Kidney (tissue), 14 donors: ENCODE measurements around the gene XIST. TPM values are rescaled to one million over a fixed set of nuclear protein-coding genes. Genes with fewer than 3 reads are reported as not detected.

ENCODE experiments used
- DNase-seq, 5 donors: peaks; one replicate each; pipeline ENCODE4 v3.0.0-alpha.2; 2013 to 2020
- FAIRE-seq: peaks from 2 replicates; lab custom pipeline; 2012; peaks lifted over from hg19 to GRCh38; lab: Jason Lieb, UNC
- H3K27ac ChIP-seq, 2 donors: one replicate each; pipeline ENCODE4 v1.7.0; 2013; ENCODE audit warnings: low read depth in 2 of 2, low read length in 2 of 2, inconsistent platforms in 1 of 2
- H3K27me3 ChIP-seq: one replicate; pipeline ENCODE4 v1.7.1; 2013; ENCODE audit warnings: low read length, inconsistent platforms; ENCODE audit not compliant: control insufficient read depth, insufficient read depth
- H3K36me3 ChIP-seq, 3 donors: one replicate each; pipeline versions ENCODE4 v1.7.0 to v1.7.1; 2013; ENCODE audit warnings: low read length in 3 of 3, control low read depth in 1 of 3, inconsistent platforms in 1 of 3; ENCODE audit not compliant: insufficient read depth in 3 of 3, control insufficient read depth in 2 of 3
- H3K4me1 ChIP-seq, 3 donors: one replicate each; pipeline versions ENCODE4 v1.7.0 to v1.7.1; 2013; ENCODE audit warnings: low read length in 3 of 3, inconsistent platforms in 1 of 3, low read depth in 1 of 3; ENCODE audit not compliant: control insufficient read depth in 2 of 3, insufficient read depth in 2 of 3
- H3K4me3 ChIP-seq, 3 donors: one replicate each; pipeline versions ENCODE4 v1.7.0 to v1.8.1; 2013; ENCODE audit warnings: low read length in 3 of 3, control low read depth in 1 of 3, inconsistent platforms in 1 of 3
- H3K9ac ChIP-seq, 3 donors: one replicate each; pipeline versions ENCODE4 v1.7.0 to v1.7.1; 2013; ENCODE audit warnings: low read length in 3 of 3, control low read depth in 1 of 3, inconsistent platforms in 1 of 3
- H3K9me3 ChIP-seq, 3 donors: one replicate each; pipeline versions ENCODE4 v1.7.0 to v1.7.1; 2013; ENCODE audit warnings: low read length in 3 of 3, control low read depth in 1 of 3, inconsistent platforms in 1 of 3; ENCODE audit not compliant: control insufficient read depth in 2 of 3, insufficient read depth in 1 of 3
- intact Hi-C: fragments of 100-400 bp; cut with DNase I; formaldehyde crosslinking; loops from one replicate; pipeline ENCODE4 v1.11.1; 2022
- polyA plus RNA-seq: library from polyadenylated mRNA; stranded (reverse); fragments of 350-450 nt; fragmentation: Illumina TruSeq; extraction: RNeasy Lipid Tissue Mini Kit (QIAGEN cat#74804); gene quantifications from one replicate; pipeline ENCODE4 v1.2.3, GENCODE V29; 2014; ENCODE audit warnings: low read depth, low replicate concordance; ENCODE audit not compliant: insufficient read depth
- total RNA-seq: library from RNA; stranded (reverse); fragmentation: NEBNext Ultra II Directional; extraction: Animal tissue kit (Norgen Biotek cat#: 25700); gene quantifications from one replicate; pipeline ENCODE4 v1.2.1, GENCODE V29; 2021
- TF ChIP-seq, protein P1 (sequence below): IDR thresholded peaks from 3 replicates; pipeline ENCODE4 v1.5.1; 2012; ENCODE audit warnings: mild to moderate bottlenecking, moderate library complexity, borderline replicate concordance; ENCODE audit not compliant: insufficient read depth; ENCODE audit errors: extremely low read depth
- donor health status: control.
- donor health status: control.
- donor health status: control.
- donor health status: control.
- donor health status: control.
- donor health status: DM: yes; HTN: yes; CAD: no.
- donor health status: Normal renal cell carcinoma (clear cell type).

Gene XIST
- total and polyA plus RNA-seq, 2 donors from 2014 or later: 343 TPM; not detected in 1

DNA sequence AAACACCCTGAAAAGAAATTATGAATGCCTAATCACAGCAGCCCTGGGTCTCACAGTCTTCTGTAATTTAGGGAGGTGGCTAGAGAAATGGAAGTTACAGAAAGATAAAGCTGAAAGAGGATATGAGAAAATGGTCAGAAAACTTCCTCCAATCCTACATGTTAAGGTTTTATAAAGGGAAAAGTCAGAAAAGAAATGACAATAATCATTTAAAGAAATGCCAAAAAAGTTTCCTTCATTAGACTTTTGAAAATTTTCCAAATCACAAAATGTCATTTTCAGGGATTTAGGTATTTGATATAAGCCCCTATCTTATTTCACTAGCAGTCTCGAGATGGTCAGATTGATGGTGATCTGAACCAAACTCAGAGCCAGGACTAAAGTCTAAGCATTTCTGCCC lies 13.4 kb downstream of the XIST start:
- Histone ChIP-seq H3K27ac (no peak overlapping the region), H3K36me3 (no peaks in the 10 kb centered on the region), H3K4me1 (no peaks in the 10 kb centered on the region), H3K9ac (no peak overlapping the region), H3K27me3 (no peaks in the 10 kb centered on the region), H3K4me3 (no peak overlapping the region), H3K9me3 (no peaks in the 10 kb centered on the region)
- intact Hi-C loops: no loop called here
- DNase-seq (no peak), FAIRE-seq (no peak)
- TF ChIP-seq, protein P1, sequence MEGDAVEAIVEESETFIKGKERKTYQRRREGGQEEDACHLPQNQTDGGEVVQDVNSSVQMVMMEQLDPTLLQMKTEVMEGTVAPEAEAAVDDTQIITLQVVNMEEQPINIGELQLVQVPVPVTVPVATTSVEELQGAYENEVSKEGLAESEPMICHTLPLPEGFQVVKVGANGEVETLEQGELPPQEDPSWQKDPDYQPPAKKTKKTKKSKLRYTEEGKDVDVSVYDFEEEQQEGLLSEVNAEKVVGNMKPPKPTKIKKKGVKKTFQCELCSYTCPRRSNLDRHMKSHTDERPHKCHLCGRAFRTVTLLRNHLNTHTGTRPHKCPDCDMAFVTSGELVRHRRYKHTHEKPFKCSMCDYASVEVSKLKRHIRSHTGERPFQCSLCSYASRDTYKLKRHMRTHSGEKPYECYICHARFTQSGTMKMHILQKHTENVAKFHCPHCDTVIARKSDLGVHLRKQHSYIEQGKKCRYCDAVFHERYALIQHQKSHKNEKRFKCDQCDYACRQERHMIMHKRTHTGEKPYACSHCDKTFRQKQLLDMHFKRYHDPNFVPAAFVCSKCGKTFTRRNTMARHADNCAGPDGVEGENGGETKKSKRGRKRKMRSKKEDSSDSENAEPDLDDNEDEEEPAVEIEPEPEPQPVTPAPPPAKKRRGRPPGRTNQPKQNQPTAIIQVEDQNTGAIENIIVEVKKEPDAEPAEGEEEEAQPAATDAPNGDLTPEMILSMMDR: no peak

DNA sequence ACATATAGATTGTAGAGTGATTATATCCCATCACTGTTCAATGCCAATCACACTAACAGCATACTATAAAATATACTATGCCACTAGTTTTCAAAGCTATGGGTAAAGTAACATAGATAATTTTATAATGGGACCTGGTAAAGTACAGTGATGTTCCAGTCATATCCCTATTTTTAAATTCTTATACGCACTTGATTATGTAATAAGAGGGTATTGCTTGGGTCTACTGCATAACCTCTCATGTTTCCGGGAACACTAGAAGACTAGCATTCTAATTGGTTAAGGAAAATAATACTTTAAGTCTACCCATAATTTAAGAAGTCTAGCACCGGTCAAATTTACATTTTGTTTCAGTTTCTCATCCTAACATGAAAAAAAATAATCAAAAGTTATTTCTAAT lies 14.4 kb downstream of the XIST start:
- DNase-seq (no peak), FAIRE-seq (no peak)
- H3K9me3 ChIP-seq: no peaks in the 10 kb centered on the region
- no peak overlapping the region for H3K4me3 ChIP-seq
- intact Hi-C loops: no loop called here
- no peaks in the 10 kb centered on the region for H3K36me3 ChIP-seq
- H3K4me1 ChIP-seq: no peaks in the 10 kb centered on the region
- no peak overlapping the region for H3K9ac ChIP-seq
- no peak overlapping the region for H3K27ac ChIP-seq
- TF ChIP-seq, protein P1: no peak
- no peaks in the 10 kb centered on the region for H3K27me3 ChIP-seq

DNA sequence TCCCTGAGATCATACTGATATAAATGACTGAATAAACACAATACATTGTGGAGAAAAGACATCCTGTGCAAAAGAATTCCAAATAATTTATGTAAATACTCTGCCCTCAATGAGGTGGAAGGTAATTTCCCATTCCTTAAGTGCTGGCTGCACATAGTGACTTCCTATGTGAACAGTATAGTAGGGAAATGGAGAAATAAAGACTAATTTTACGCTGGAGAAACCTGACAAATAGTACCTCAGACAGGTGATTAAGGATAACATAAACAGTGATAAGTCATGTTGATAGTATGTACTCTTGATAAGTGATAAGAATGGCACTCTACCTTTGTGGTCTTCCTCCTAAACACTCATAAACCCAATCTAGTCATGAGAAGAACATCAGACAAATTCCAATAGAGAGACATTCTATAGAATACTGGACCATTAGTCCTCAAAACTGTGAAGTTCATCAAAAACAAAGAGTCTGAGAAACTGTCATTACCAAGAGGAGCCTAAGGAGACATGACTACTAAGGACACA lies 15.5 kb downstream of the XIST start:
- no peaks in the 10 kb centered on the region for H3K27me3 ChIP-seq
- intact Hi-C loops: no loop called here
- no peaks in the 10 kb centered on the region for H3K9me3 ChIP-seq
- FAIRE-seq (no peak), DNase-seq (no peak)
- no peak overlapping the region for H3K4me3 ChIP-seq
- no peak overlapping the region for H3K27ac ChIP-seq
- H3K9ac ChIP-seq: no peak overlapping the region
- H3K36me3 ChIP-seq: no peaks in the 10 kb centered on the region
- no peaks in the 10 kb centered on the region for H3K4me1 ChIP-seq
- TF ChIP-seq, protein P1: no peak

DNA sequence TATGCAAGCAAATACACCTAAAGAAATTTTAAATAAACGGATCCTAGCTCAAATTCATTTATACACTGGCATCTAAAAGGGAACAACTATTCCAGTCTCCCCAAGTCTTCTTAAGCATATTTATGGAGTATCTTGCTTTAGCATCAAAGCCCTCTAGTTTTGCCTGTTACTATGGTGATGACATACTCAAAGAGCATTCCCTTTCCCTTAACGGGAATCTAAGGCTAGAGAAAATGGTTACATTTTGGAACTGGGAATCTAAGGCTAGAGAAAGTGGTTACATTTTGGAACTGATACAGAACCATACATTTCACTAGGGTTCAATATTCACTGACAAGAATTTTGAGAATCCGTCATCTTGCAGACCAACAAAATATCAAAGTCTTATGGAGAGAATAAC lies 18.3 kb downstream of the XIST start:
- no peaks in the 10 kb centered on the region for H3K27me3 ChIP-seq
- no peaks in the 10 kb centered on the region for H3K36me3 ChIP-seq
- H3K9ac ChIP-seq: no peak overlapping the region
- H3K27ac ChIP-seq: no peak overlapping the region
- no peak overlapping the region for H3K4me3 ChIP-seq
- intact Hi-C loops: no loop called here
- no peaks in the 10 kb centered on the region for H3K4me1 ChIP-seq
- TF ChIP-seq, protein P1: no peak
- FAIRE-seq: no peak
- no peaks in the 10 kb centered on the region for H3K9me3 ChIP-seq
- no peak for DNase-seq
